ENCODE data around the gene REV3L.
"Not testable (repeated sequence)": the region's sequence is repeated elsewhere in the genome, so short reads cannot be mapped to it uniquely, and the experiment has no call there.

Gene REV3L, protein sequence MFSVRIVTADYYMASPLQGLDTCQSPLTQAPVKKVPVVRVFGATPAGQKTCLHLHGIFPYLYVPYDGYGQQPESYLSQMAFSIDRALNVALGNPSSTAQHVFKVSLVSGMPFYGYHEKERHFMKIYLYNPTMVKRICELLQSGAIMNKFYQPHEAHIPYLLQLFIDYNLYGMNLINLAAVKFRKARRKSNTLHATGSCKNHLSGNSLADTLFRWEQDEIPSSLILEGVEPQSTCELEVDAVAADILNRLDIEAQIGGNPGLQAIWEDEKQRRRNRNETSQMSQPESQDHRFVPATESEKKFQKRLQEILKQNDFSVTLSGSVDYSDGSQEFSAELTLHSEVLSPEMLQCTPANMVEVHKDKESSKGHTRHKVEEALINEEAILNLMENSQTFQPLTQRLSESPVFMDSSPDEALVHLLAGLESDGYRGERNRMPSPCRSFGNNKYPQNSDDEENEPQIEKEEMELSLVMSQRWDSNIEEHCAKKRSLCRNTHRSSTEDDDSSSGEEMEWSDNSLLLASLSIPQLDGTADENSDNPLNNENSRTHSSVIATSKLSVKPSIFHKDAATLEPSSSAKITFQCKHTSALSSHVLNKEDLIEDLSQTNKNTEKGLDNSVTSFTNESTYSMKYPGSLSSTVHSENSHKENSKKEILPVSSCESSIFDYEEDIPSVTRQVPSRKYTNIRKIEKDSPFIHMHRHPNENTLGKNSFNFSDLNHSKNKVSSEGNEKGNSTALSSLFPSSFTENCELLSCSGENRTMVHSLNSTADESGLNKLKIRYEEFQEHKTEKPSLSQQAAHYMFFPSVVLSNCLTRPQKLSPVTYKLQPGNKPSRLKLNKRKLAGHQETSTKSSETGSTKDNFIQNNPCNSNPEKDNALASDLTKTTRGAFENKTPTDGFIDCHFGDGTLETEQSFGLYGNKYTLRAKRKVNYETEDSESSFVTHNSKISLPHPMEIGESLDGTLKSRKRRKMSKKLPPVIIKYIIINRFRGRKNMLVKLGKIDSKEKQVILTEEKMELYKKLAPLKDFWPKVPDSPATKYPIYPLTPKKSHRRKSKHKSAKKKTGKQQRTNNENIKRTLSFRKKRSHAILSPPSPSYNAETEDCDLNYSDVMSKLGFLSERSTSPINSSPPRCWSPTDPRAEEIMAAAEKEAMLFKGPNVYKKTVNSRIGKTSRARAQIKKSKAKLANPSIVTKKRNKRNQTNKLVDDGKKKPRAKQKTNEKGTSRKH (N-terminal part only)

GRCh38 chr6:111482959-111483735, at the start of gene REV3L:
TSS of gene REV3L (minus strand) at chr6:111483218. CDS start at chr6:111482888, 330 bp downstream.
- DNase-seq = peak; percentile 94

DNA sequence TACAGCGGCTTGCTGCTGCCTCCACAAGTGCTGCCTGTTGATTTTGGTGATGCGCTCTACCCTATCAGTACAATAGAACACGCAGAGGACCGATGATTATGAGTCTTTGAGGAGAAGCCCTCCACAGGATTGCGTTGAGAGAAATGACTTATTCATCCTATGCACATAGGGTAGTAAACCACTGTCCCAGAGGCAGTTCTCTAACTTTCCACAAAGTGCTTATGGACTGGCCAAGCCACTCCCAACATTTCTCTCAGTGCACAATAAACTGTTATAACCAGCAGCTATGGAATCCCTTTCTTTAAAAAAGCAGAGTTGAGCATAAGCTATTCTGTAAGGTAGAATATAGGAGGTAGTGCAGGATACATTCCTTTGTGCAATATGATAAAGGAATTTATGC, 48.2 kb upstream of the REV3L start:
- DNase-seq = no peak

DNA sequence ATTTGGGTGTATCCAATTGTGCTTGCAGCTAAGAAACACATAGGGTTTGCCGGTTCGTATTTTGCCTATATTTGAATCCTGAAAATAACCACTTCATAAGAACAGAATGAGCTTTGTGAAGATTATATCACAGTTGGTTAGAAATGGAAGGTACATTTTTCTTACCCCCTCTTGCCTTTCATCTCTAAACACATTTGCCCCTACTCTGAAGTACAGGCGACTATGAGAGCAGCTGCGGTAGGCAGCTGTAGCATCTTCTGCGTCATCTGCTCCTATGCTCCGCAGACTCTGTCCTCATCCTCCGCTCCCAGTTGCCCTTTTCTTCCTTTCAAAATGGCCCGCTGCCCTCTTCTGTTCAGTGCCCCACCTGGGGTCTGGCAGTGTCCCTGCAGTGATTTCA, 47.6 kb upstream of the REV3L start:
- DNase-seq = no peak

- DNase-seq = no peak
Observed at GRCh38 chr6:111530218-111530617, 47.2 kb upstream of the REV3L start.

DNA sequence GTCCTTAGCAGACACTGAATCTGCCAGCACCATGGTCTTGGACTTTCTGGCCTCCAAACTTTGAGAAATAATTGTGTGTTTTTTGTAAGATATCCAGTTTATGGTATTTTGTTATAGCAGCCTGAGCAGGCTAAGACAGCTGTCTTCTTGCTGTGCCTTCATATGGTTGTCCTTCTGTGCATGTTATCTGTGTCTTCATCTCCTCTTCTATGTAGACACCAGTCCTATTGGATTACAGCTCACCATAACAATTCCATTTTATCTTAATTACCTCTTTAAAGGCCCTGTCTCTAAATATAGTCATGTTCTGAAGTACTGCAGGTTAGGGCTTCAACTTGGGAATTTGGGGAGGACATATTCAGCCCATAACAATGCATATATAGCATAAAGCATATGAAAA, 44.3 kb upstream of the REV3L start:
- DNase-seq = no peak

DNA sequence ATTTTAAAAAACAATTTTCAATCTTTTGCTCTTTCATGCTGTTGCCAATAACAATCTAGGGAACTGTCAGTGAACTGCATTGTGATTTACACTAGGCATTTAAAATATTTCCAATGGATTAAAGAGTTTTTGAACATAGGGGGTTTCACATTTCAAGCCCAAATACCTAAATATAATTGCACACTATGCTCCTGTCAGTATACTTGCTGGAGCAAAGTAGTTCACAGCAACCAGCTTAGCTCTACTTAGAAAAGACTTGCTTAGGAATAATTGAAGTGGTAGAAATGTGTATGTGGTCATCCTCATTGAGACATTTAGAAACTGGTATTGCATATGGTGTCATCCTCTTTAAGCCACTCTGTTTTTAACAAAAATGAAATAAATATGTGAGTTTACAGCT, 41.7 kb upstream of the REV3L start:
- no peak for DNase-seq

DNA sequence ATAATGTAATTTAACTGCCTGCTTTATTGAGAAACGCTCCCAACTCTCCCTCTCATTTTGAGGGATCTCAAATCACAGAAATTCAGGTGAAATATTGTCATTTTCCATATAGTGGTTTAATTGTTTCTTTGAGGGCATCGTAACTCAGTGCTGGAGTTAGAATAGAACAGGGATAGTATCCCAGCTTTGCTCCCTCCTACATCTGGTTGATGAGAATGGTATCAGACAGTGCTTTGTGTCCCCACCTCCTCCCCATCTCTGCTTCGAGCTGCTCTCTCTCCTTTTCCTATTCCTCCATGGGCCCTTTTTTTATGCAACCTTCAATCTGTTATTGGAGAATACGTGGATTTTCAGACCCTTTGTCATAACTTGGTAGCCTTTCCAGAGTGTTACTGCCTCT, 41.2 kb upstream of the REV3L start:
- no peak for DNase-seq

DNA sequence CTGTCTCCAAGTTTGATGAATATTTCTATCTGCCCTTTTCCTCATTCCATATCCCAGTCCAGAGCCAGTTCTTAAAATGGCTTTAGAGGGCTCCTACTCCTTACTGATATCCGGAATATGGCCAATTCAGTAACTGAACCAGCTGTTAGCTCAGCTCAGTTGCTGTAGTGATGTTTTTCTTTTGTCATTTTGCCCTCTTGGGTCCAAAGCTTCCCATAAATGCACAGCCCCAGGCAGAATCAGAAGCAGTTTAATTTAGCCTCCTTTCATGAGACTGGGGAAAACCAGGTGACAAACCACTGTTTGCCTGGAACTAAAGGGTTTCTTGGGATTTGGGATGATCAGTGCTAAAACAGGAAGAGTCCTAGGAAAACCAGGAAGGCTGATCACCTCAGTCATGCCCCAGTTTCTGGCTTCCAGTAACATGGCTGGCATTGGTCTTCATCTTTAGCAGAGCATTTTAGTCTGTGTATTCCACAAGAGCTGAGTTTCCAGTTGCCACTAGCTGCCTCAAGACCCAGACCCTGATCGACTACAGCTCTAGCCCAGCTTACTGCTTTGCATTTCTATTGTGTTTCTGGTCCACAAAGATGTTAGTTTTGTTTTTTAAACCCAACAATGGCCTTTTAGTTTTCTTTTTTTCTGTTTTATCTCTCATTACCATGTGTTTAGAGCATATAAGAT, 40.6 kb upstream of the REV3L start:
- DNase-seq = no peak

- no peak for DNase-seq
Observed at GRCh38 chr6:111522393-111523020, 39.5 kb upstream of the REV3L start.

- no peak for DNase-seq
Observed at GRCh38 chr6:111521497-111522270, 38.7 kb upstream of the REV3L start.

GRCh38 chr6:111520524-111520923, 37.5 kb upstream of the REV3L start:
- no peak for DNase-seq

- no peak for DNase-seq
Observed at GRCh38 chr6:111517965-111518364, 34.9 kb upstream of the REV3L start.

- no peak for DNase-seq
Observed at GRCh38 chr6:111515259-111515658, 32.2 kb upstream of the REV3L start.

- DNase-seq = not testable (repeated sequence)
Observed at GRCh38 chr6:111514531-111514930, 31.5 kb upstream of the REV3L start.

- not testable (repeated sequence) for DNase-seq
Observed at GRCh38 chr6:111507219-111507618, 24.2 kb upstream of the REV3L start.

DNA sequence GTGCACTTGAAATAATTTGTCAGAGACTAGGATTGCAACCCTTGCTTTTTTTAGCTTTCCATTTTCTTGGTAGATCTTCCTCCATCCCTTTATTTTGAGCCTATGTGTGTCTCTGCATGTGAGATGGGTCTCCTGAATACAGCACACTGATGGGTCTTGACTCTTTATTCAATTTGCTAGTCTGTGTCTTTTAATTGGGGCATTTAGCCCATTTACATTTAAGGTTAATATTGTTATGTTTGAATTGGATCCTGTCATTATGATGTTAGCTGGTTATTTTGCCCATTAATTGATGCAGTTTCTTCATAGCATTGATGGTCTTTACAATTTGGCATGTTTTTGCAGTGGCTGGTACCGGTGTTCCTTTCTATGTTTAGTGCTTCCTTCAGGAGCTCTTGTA, 22.5 kb upstream of the REV3L start:
- DNase-seq = not testable (repeated sequence)

GRCh38 chr6:111503660-111504059, 20.6 kb upstream of the REV3L start:
- no peak for DNase-seq

- no peak for DNase-seq
Observed at GRCh38 chr6:111503194-111503593, 20.2 kb upstream of the REV3L start.

DNA sequence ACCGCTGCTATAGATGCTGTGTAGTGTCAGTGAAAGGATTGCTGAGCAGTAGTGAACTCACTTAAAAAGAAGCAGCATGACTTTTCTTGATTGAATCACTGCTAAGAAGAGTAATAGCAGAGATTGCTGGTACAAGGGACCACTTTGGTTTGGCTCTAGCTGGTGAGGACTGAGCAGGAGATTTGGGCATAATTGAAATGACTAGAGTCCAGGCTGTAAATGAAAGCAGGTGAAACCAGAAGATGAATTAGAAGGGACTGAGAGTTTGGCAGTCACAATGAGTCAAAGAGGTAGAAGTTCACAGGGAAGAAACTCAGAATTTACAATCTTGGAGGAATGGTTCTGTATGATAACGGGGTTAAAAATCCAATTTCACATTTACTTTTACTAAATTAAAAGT, 19.1 kb upstream of the REV3L start:
- no peak for DNase-seq

GRCh38 chr6:111499269-111499793, 16.3 kb upstream of the REV3L start:
- no peak for DNase-seq

Measured in stimulated activated CD4-positive, alpha-beta T cell treated with anti-CD3 and anti-CD28 coated beads, Interleukin-15, amount 100 ng/mL, for 24 hours (primary cell).